Ovary (tissue), 3 donors: ENCODE results near the gene CMTM1.

Source experiments
- CTCF ChIP-seq, 3 donors: fragments of 450-650 bp in 2 of 3; fragments of 200-600 bp in 1 of 3; IDR thresholded peaks; one replicate each; pipeline versions ENCODE4 v1.5.1 to v1.8.0; 2016 to 2022; ENCODE audit warnings: antibody characterized with exemption in 3 of 3, mild to moderate bottlenecking in 1 of 3
- EP300 ChIP-seq: sonication (generic); formaldehyde crosslinking; IDR thresholded peaks from one replicate; pipeline ENCODE4 v1.6.1; 2017; ENCODE audit warnings: antibody characterized with exemption
- POLR2A ChIP-seq: fragments of 450-650 bp; IDR thresholded peaks from one replicate; pipeline ENCODE4 v1.6.1; 2017; ENCODE audit warnings: antibody characterized with exemption, mild to moderate bottlenecking, moderate library complexity
- donor health status: DM: no; HTN: no; CAD: no.

- TF ChIP-seq CTCF (IDR thresholded peaks at IDR 0.05) (no peak), POLR2A (no peak), EP300 (no peak)
These were observed 2.9 kb downstream of the CMTM1 start for GRCh38 chr16:66569131-66569530.
